Measurements from ENCODE around the gene SSR2.
"Not testable (repeated sequence)": the region's sequence is repeated elsewhere in the genome, so short reads cannot be mapped to it uniquely, and the experiment has no call there.

Gene SSR2

GRCh38 chr1:156048663-156049258, 28.0 kb upstream of the SSR2 start:
- no peak for DNase-seq (ENCODE audit: low read depth in 2 of 2)

DNA sequence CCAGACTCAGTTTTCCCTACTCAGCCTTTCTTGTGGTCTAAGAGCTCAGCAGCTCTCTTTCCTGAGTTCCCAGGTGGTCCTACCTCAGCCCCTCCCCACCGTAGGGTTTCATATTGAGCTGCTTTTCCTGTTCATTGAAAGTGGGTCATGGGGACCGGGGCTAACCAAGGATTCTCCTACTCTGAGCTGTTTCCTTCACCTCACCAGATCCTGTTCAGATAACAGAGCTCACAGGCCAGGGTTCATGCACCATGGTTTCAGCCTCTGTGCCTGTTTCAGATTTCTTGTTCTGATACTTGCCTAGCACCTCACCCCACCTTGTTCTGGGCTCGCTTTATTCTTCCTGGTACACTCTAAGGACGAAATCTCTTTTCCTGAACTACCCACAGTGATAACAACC, 24.3 kb upstream of the SSR2 start:
- DNase-seq (ENCODE audit: low read depth in 2 of 2): no peak

GRCh38 chr1:156042828-156043227, 22.1 kb upstream of the SSR2 start:
- DNase-seq (ENCODE audit: low read depth in 2 of 2): no peak

GRCh38 chr1:156034991-156035390, 14.2 kb upstream of the SSR2 start:
- DNase-seq (ENCODE audit: low read depth in 2 of 2): not testable (repeated sequence)

DNA sequence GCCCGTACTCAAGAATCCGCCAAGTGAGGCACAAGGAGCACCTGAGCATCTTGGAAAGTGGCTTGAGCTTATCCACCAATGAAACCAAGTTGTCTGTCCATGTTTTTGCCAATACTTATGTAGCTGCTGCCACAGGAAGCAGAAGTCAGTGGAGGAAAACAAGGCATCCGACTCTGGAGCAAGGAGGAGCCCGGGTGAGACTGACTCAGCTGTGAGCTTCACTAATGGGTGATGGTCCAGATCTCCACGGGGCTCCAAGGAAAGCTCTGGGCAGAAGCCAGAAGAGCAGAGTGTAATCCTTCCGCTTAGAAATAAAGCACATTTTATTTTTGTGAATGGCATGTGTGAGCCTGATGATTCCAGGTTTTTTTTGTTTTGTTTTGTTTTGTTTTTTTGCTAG, 12.3 kb upstream of the SSR2 start:
- no peak for DNase-seq (ENCODE audit: low read depth in 2 of 2)

DNA sequence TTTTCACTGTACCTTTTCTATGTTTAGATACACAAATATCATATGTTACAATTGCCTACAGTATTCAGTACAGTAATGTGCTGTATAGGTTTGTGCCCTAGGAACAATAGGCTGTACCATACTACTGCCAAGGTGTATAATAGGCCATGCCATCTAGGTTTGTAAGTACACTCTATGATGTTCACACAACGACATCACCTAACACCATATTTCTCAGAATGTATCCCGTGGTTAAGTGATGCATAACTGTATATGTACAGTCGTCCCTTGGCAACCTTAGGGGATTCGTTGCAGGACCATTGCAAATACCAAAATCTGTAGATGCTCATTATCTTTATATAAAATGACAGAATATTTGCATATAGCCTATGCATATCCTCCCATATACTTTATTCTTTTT, 5.8 kb upstream of the SSR2 start:
- no peak for DNase-seq (ENCODE audit: low read depth in 2 of 2)

GRCh38 chr1:156025876-156026275, 5.1 kb upstream of the SSR2 start:
- DNase-seq (ENCODE audit: low read depth in 2 of 2): peak in 1 of 2 donors; percentile 15

DNA sequence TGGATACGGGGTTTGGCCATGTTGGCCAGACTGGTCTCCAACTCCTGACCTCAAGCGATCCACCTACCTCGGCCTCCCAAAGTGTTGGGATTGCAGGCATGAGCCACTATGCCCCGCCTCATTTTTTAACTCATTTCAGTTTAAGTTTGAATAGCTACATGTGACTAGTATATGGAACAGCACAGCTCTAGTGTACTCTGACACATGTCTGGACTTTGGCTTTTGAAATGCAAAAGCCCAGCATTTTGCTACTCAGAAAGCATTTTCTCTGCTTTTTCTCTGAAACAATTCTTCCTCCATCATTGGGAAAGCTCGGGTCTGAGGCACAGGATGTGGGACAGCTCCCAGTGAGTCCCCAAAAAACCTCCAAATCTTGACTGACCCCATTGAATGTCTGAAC, 4.0 kb upstream of the SSR2 start:
- DNase-seq (ENCODE audit: low read depth in 2 of 2): no peak

DNA sequence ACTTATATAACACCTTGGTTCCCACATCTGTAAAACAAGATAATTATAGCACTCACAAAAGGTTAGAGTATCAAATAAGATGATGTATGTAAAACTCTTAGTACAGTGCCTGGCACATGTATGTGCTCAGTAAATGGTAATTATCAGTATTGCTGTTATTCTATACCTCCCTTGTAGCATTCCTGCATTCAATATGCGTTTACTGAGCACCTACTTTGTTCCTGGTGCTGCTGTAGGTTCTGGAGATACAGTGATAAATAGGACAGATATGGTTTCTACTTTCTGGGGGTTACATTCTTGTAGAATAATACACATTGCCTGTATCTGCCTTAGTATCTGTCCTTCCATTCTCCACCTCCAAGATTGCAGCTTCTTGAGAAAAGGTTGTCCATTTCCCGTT, 1.2 kb upstream of the SSR2 start:
- DNase-seq (ENCODE audit: low read depth in 2 of 2): no peak

- no peak for DNase-seq (ENCODE audit: low read depth in 2 of 2)
Observed at GRCh38 chr1:156021093-156021428, 310 bp upstream of the SSR2 start.

DNA sequence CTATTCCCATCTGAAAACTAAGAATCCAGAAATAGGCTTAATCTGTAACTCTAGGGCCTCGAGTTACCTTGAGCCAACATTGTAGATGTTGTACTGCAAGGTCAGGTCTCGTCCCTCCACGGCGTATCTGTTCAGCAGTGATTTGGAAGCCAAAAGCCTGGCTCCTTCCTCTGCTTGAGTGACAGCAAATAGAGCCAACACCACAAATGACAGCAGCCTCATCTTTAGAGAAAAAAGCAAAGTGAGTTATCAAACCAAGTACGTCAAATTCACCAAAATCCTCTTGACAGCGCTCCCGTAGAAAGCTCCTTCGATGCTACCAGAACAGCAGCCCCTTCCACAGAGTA, 832 bp downstream of the SSR2 start:
- no peak for DNase-seq (ENCODE audit: low read depth in 2 of 2)

- no peak for DNase-seq (ENCODE audit: low read depth in 2 of 2)
Observed at GRCh38 chr1:156014829-156015228, 5.9 kb downstream of the SSR2 start.

GRCh38 chr1:156012051-156012817, 8.5 kb downstream of the SSR2 start:
- no peak for DNase-seq (ENCODE audit: low read depth in 2 of 2)

DNA sequence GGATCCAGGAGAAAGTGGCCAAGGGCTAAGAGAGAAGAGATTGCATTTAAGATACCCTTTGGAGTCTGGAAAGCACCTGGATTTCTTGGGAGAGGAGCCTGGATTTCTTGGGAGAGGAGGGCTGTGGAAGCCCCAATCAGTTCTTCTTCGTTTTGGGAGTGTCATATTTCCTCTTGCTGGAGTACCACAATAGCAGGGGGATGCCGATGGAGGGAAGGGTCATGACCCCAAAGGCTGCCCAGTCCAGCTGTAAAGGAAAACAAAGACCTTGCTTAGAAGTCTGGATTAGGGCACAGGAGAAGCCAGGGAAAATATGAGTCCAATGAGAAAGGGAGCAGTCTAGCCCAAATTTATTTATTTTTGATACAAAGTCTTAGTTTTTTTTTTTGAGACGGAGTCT, 11.3 kb downstream of the SSR2 start:
- no peak for DNase-seq (ENCODE audit: low read depth in 2 of 2)

DNA sequence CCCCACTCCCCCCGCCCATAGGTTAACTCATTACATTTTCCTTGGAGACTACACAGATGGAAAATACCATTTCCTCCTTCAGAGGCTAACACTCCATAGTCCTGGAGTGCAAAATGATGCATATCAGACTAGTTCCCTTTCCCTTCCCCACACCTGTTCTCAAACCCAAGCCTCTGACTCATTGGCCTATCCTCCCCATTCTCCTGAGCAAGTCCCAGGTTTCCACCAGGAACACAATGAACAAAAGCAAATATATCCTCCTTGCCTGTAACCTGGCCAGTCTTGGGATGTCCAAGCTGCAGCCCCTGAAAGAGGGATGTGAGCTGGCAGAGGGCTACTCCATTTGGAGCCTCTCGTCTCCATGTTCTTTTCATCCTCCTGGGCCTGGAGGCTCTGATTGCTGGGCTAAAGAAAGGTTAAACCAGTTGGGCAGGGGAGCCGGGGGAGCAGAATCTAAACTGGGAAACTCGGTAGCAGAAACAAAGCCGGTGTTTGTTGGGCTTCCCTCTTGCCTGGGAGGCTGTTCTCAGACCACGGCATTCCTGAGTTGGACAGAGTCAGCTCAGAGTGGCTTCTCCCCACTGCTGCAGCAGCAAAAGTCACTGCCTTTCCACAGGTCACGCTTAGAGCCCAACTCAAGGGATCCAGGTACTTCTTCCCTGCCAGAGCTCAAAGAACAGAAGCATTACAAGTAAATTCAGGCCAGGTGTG, 13.9 kb downstream of the SSR2 start:
- no peak for DNase-seq (ENCODE audit: low read depth in 2 of 2)

- no peak for DNase-seq (ENCODE audit: low read depth in 2 of 2)
Observed at GRCh38 chr1:156004843-156005584, 15.7 kb downstream of the SSR2 start.

DNA sequence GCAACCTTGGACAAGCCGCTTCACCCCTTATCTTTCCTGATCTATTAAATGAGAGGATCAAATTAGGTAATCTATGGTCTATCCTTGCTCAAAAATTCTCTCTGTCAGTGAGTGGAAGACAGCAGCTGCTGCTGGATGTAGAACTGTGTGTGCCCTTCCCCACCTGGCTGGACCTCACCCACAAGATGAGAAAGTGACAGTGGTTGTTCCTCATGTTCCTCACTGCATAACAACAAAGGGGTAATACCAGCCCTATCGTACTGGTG, 16.9 kb downstream of the SSR2 start:
- no peak for DNase-seq (ENCODE audit: low read depth in 2 of 2)

GRCh38 chr1:156002188-156002911, 18.4 kb downstream of the SSR2 start:
- no peak for DNase-seq (ENCODE audit: low read depth in 2 of 2)

GRCh38 chr1:156001662-156002171, 19.0 kb downstream of the SSR2 start:
- DNase-seq (ENCODE audit: low read depth in 2 of 2): no peak

GRCh38 chr1:156001021-156001661, 19.6 kb downstream of the SSR2 start:
- DNase-seq (ENCODE audit: low read depth in 2 of 2): no peak

DNA sequence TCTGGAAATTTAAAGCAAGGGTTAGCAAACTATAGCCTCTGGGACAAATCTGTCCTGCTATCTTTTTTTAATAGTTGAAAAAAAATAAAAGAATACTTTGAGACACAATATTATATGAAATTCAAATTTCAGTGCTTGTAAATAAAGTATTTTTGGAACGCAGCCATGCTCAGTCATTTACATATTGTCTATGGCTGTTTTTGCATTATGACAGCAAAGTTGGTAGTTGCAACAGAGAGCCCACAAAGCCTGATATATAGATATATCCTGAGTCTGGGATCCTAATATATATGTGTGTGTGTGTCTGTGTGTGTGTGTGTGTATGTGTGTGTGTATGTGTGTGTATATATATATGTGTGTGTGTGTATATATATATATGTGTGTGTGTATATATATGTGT, 20.8 kb downstream of the SSR2 start:
- DNase-seq (ENCODE audit: low read depth in 2 of 2): no peak

- DNase-seq (ENCODE audit: low read depth in 2 of 2): no peak
Observed at GRCh38 chr1:155996166-155996565, 24.6 kb downstream of the SSR2 start.

All from stimulated activated CD4-positive, alpha-beta T cell treated with anti-CD3 and anti-CD28 coated beads, Interleukin-1b, Interleukin-23, amount 100 ng/mL, for 4 hours (primary cell).